Progenitor cell of endocrine pancreas (in vitro differentiated cells): Measurements from ENCODE around the gene MAP1A. TPM values are rescaled to one million over a fixed set of nuclear protein-coding genes. Genes with fewer than 3 reads are reported as not detected.
A peak's percentile ranks its signal among the peaks of the same experiment; 100 is the strongest.

Source experiments
- DNase-seq: peaks from one replicate; pipeline ENCODE4 v3.0.0; 2021; ENCODE audit warnings: low spot score; ENCODE audit not compliant: unreplicated experiment
- H3K27ac Mint-ChIP-seq: 2 replicates; pipeline ENCODE4 v1.8.0; 2021; ENCODE audit warnings: mild to moderate bottlenecking, moderate library complexity, mixed read lengths
- H3K27me3 Mint-ChIP-seq: 2 replicates; pipeline ENCODE4 v1.8.0; 2021; ENCODE audit warnings: mixed read lengths
- H3K36me3 Mint-ChIP-seq: 2 replicates; pipeline ENCODE4 v1.8.0; 2022; ENCODE audit warnings: mixed read lengths; ENCODE audit not compliant: insufficient read depth
- H3K4me1 Mint-ChIP-seq: 2 replicates; pipeline ENCODE4 v1.8.0; 2021; ENCODE audit warnings: low read depth, mixed read lengths
- H3K4me3 Mint-ChIP-seq: 2 replicates; pipeline ENCODE4 v1.8.0; 2021; ENCODE audit warnings: low read depth, mild to moderate bottlenecking, moderate library complexity, mixed read lengths
- H3K9me3 Mint-ChIP-seq: 2 replicates; pipeline ENCODE4 v1.8.0; 2021; ENCODE audit warnings: low read depth, mixed read lengths
- CTCF ChIP-seq: fragments of 200-600 bp; sonication (generic); IDR thresholded peaks from one replicate; pipeline ENCODE4 v1.5.0; 2021; ENCODE audit warnings: antibody characterized with exemption, mild to moderate bottlenecking; ENCODE audit not compliant: unreplicated experiment
- total RNA-seq: library from RNA; stranded (reverse); gene quantifications from 2 replicates; pipeline ENCODE4 v1.2.1, GENCODE V29; 2021

The MAP1A gene
- total RNA-seq, 1 donor from 2014 or later, result 4.7 TPM

DNA sequence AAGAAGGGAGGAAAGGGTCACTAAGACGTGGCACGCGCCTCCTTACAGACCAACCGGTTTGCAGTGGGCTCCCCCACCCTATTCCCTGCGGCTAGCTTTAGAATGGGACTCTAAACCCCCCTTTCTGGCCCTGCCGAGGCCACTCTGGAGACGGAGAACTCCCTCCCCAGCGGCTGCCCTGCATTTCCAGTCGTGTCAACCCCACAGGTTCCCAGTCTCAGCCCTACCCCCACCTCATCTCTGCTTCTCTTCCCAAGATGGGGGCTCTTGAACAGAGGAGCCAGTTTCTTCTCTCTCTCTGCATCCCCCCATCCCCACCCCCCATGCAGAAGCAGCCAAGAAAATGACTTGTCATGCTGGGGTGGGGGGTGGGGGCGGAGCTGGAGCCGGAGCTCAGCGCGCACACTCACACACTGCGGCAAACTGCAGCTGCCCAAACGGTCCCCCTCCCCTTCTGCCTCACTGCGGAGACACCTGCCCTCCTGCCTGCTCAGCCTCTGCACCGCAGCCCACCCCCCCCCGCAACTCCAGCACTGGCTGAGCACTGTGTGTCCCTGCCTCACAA lies 871 bp downstream of the MAP1A start:
- peak overlapping the region; percentile 70 for H3K4me3 Mint-ChIP-seq
- no peak overlapping the region for H3K27ac Mint-ChIP-seq
- peaks cover 3% of the 10 kb centered on the region for H3K36me3 Mint-ChIP-seq
- no peak for TF ChIP-seq CTCF
- peaks cover 21% of the 10 kb centered on the region for H3K4me1 Mint-ChIP-seq
- DNase-seq, result no peak
- H3K27me3 Mint-ChIP-seq, result peaks cover 43% of the 10 kb centered on the region
- no peaks in the 10 kb centered on the region for H3K9me3 Mint-ChIP-seq

- no peaks in the 10 kb centered on the region for H3K9me3 Mint-ChIP-seq
- peaks cover 3% of the 10 kb centered on the region for H3K36me3 Mint-ChIP-seq
- H3K4me1 Mint-ChIP-seq, result peaks cover 21% of the 10 kb centered on the region
- TF ChIP-seq CTCF, result no peak
- peaks cover 41% of the 10 kb centered on the region for H3K27me3 Mint-ChIP-seq
- H3K4me3 Mint-ChIP-seq, result peak overlapping the region; percentile 4
- H3K27ac Mint-ChIP-seq, result no peak overlapping the region
- DNase-seq, result no peak
These were observed 1.8 kb downstream of the MAP1A start for GRCh38 chr15:43519196-43519595.

GRCh38 chr15:43520138-43520537 lies 2.7 kb downstream of the MAP1A start:
- peaks cover 21% of the 10 kb centered on the region for H3K4me1 Mint-ChIP-seq
- H3K4me3 Mint-ChIP-seq, result no peak overlapping the region
- DNase-seq, result no peak
- no peaks in the 10 kb centered on the region for H3K9me3 Mint-ChIP-seq
- no peak overlapping the region for H3K27ac Mint-ChIP-seq
- H3K36me3 Mint-ChIP-seq, result peaks cover 3% of the 10 kb centered on the region
- peaks cover 37% of the 10 kb centered on the region for H3K27me3 Mint-ChIP-seq
- TF ChIP-seq CTCF, result no peak

GRCh38 chr15:43521419-43521818 lies 4.0 kb downstream of the MAP1A start:
- DNase-seq, result no peak
- Mint-ChIP-seq H3K27me3 (peaks cover 34% of the 10 kb centered on the region), H3K9me3 (no peaks in the 10 kb centered on the region), H3K27ac (no peak overlapping the region), H3K36me3 (peaks cover 3% of the 10 kb centered on the region), H3K4me3 (no peak overlapping the region), H3K4me1 (peaks cover 21% of the 10 kb centered on the region)
- TF ChIP-seq CTCF, result no peak

DNA sequence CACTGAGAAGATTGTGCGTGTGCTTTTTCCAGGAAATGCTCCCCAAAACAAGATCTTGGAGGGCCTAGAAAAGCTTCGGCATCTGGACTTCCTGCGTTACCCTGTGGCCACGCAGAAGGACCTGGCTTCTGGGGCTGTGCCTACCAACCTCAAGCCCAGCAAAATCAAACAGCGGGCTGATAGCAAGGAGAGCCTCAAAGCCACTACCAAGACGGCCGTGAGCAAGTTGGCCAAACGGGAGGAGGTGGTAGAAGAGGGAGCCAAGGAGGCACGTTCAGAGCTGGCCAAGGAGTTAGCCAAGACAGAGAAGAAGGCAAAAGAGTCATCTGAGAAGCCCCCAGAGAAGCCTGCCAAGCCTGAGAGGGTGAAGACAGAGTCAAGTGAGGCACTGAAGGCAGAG lies 4.8 kb downstream of the MAP1A start:
- Mint-ChIP-seq H3K9me3 (no peaks in the 10 kb centered on the region), H3K27me3 (peaks cover 34% of the 10 kb centered on the region), H3K4me3 (no peak overlapping the region), H3K27ac (peak overlapping the region; percentile 75), H3K4me1 (peaks cover 16% of the 10 kb centered on the region), H3K36me3 (peaks cover 3% of the 10 kb centered on the region)
- no peak for DNase-seq
- no peak for TF ChIP-seq CTCF
